Colonic mucosa (tissue), 4 donors: ENCODE data around the gene COX19. TPM values are rescaled to one million over a fixed set of nuclear protein-coding genes. Genes with fewer than 3 reads are reported as not detected.
A peak's percentile ranks its signal among the peaks of the same experiment; 100 is the strongest.

ENCODE experiments used
- DNase-seq: peaks from one replicate; pipeline ENCODE4 v3.0.0-alpha.2; 2020
- H3K27ac ChIP-seq: fragments of 200-600 bp; one replicate; pipeline ENCODE4 v1.8.0; 2021
- H3K27me3 ChIP-seq: fragments of 200-600 bp; one replicate; pipeline ENCODE4 v1.8.0; 2021
- H3K36me3 ChIP-seq: fragments of 200-600 bp; one replicate; pipeline ENCODE4 v1.8.0; 2021
- H3K4me1 ChIP-seq: fragments of 200-600 bp; one replicate; pipeline ENCODE4 v1.8.0; 2021; ENCODE audit warnings: mild to moderate bottlenecking
- H3K4me3 ChIP-seq: fragments of 200-600 bp; one replicate; pipeline ENCODE4 v1.8.0; 2021
- H3K9ac ChIP-seq, 2 donors: one replicate each; pipeline ENCODE4 v1.7.0; 2013; ENCODE audit warnings: control low read depth in 2 of 2, low read depth in 2 of 2, low read length in 2 of 2
- H3K9me3 ChIP-seq: fragments of 200-600 bp; one replicate; pipeline ENCODE4 v1.8.0; 2021
- intact Hi-C: fragments of 100-400 bp; cut with DNase I; formaldehyde crosslinking; loops from one replicate; pipeline ENCODE4 v1.14.1; 2022
- total RNA-seq, 2 donors: library from RNA; stranded (reverse); fragmentation: NEBNext Ultra II Directional in 1 of 2; extraction: Animal tissue kit (Norgen Biotek cat#: 25700) in 1 of 2; gene quantifications; one replicate each; pipeline ENCODE4 v1.2.1, GENCODE V29; 2021
- TF ChIP-seq, protein P1 (sequence below): fragments of 200-600 bp; IDR thresholded peaks from one replicate; pipeline ENCODE4 v1.8.0; 2022; ENCODE audit warnings: antibody characterized with exemption, mild to moderate bottlenecking
- donor health status: healthy.
- donor health status: DM: no; HTN: no; CAD: no.
- donor health status: DM: no; HTN: no; CAD: no.

Gene COX19
- total RNA-seq, 2 donors from 2014 or later = 11.6 to 16.5 TPM

GRCh38 chr7:978416-979091 lies 3.2 kb upstream of the COX19 start:
- Histone ChIP-seq H3K4me3 (no peak overlapping the region), H3K27me3 (no peaks in the 10 kb centered on the region), H3K9ac (peak overlapping the region in 1 of 2 donors; percentile 82), H3K4me1 (peaks cover 19% of the 10 kb centered on the region), H3K27ac (peak overlapping the region; percentile 96), H3K9me3 (no peaks in the 10 kb centered on the region), H3K36me3 (no peaks in the 10 kb centered on the region)
- TF ChIP-seq, protein P1, sequence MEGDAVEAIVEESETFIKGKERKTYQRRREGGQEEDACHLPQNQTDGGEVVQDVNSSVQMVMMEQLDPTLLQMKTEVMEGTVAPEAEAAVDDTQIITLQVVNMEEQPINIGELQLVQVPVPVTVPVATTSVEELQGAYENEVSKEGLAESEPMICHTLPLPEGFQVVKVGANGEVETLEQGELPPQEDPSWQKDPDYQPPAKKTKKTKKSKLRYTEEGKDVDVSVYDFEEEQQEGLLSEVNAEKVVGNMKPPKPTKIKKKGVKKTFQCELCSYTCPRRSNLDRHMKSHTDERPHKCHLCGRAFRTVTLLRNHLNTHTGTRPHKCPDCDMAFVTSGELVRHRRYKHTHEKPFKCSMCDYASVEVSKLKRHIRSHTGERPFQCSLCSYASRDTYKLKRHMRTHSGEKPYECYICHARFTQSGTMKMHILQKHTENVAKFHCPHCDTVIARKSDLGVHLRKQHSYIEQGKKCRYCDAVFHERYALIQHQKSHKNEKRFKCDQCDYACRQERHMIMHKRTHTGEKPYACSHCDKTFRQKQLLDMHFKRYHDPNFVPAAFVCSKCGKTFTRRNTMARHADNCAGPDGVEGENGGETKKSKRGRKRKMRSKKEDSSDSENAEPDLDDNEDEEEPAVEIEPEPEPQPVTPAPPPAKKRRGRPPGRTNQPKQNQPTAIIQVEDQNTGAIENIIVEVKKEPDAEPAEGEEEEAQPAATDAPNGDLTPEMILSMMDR = no peak
- intact Hi-C loops = no loop called here
- DNase-seq = no peak

- Histone ChIP-seq H3K36me3 (no peaks in the 10 kb centered on the region), H3K9me3 (no peaks in the 10 kb centered on the region), H3K27me3 (no peaks in the 10 kb centered on the region), H3K27ac (peak overlapping the region; percentile 96), H3K4me1 (peaks cover 20% of the 10 kb centered on the region), H3K4me3 (no peak overlapping the region), H3K9ac (peak overlapping the region; percentile 16 to 82)
- DNase-seq = no peak
- intact Hi-C loops = no loop called here
- TF ChIP-seq, protein P1 = no peak
Measured at GRCh38 chr7:978049-978346, 2.6 kb upstream of the COX19 start.

- Histone ChIP-seq H3K36me3 (no peaks in the 10 kb centered on the region), H3K27me3 (no peaks in the 10 kb centered on the region), H3K4me1 (peaks cover 20% of the 10 kb centered on the region), H3K4me3 (no peak overlapping the region), H3K9me3 (no peaks in the 10 kb centered on the region), H3K27ac (peak overlapping the region; percentile 96), H3K9ac (peak overlapping the region; percentile 44 to 82)
- peak; percentile 81 for DNase-seq
- TF ChIP-seq, protein P1 = no peak
- intact Hi-C loops = no loop called here
Measured at GRCh38 chr7:977326-978048, 2.1 kb upstream of the COX19 start.

DNA sequence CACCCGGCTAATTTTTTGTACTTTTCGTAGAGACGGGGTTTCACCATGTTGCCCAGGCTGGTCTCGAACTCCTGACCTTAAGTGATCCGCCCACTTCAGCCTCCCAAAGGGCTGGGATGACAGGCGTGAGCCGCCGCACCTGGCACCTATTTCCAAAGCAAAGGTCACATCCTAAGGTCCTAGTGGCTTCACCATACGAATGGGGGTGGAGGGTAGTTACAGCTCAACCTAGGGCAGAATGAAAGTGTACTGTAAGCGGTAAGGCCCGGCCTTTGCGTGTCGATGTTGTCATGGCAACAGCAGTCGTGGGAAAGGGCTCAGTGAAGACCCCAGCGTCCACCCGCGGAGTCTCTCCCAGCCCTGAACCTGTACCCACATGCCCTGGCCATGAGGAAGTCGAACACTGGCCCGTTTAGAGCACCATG lies 1.6 kb upstream of the COX19 start:
- H3K9me3 ChIP-seq = no peaks in the 10 kb centered on the region
- TF ChIP-seq, protein P1 = no peak
- no peaks in the 10 kb centered on the region for H3K36me3 ChIP-seq
- H3K9ac ChIP-seq = peak overlapping the region; percentile 44 to 82
- H3K4me3 ChIP-seq = no peak overlapping the region
- H3K27me3 ChIP-seq = no peaks in the 10 kb centered on the region
- H3K4me1 ChIP-seq = peaks cover 20% of the 10 kb centered on the region
- DNase-seq = peak; percentile 52
- intact Hi-C loops = no loop called here
- H3K27ac ChIP-seq = peak overlapping the region; percentile 96

- Histone ChIP-seq H3K9me3 (no peaks in the 10 kb centered on the region), H3K4me1 (peaks cover 20% of the 10 kb centered on the region), H3K27me3 (no peaks in the 10 kb centered on the region), H3K36me3 (no peaks in the 10 kb centered on the region), H3K9ac (peak overlapping the region; percentile 28 to 82), H3K4me3 (peak overlapping the region; percentile 100), H3K27ac (peak overlapping the region; percentile 96)
- TF ChIP-seq, protein P1 = no peak
- intact Hi-C loops = no loop called here
- DNase-seq = no peak
Measured at GRCh38 chr7:975702-976473, 539 bp upstream of the COX19 start.
